Suprapubic skin (tissue), 4 donors: ENCODE data around the gene NEUROD4. TPM values are rescaled to one million over a fixed set of nuclear protein-coding genes. Genes with fewer than 3 reads are reported as not detected.

Source experiments
- DNase-seq, 2 donors: peaks; one replicate each; pipeline ENCODE4 v3.0.0-alpha.2; 2019; ENCODE audit warnings: low spot score in 2 of 2
- H3K27ac ChIP-seq: fragments of 200-600 bp; sonication (generic); one replicate; pipeline ENCODE4 v1.5.1; 2019
- H3K27me3 ChIP-seq: fragments of 200-600 bp; sonication (generic); one replicate; pipeline ENCODE4 v1.5.1; 2019
- H3K36me3 ChIP-seq: fragments of 200-600 bp; sonication (generic); one replicate; pipeline ENCODE4 v1.5.1; 2019
- H3K4me1 ChIP-seq: fragments of 200-600 bp; sonication (generic); one replicate; pipeline ENCODE4 v1.5.1; 2019
- H3K4me3 ChIP-seq: fragments of 200-600 bp; sonication (generic); one replicate; pipeline ENCODE4 v1.5.1; 2019; ENCODE audit warnings: mild to moderate bottlenecking
- H3K9me3 ChIP-seq: fragments of 200-600 bp; sonication (generic); one replicate; pipeline ENCODE4 v1.5.1; 2019
- CTCF ChIP-seq, 2 donors: fragments of 200-600 bp in 1 of 2; fragments of 450-650 bp in 1 of 2; sonication (generic) in 1 of 2; IDR thresholded peaks; one replicate each; pipeline ENCODE4 v1.5.1; 2016 to 2019; ENCODE audit warnings: antibody characterized with exemption in 2 of 2, mild to moderate bottlenecking in 1 of 2, moderate library complexity in 1 of 2
- EP300 ChIP-seq: sonication (generic); formaldehyde crosslinking; IDR thresholded peaks from one replicate; pipeline ENCODE4 v1.6.1; 2017; ENCODE audit warnings: antibody characterized with exemption
- POLR2A ChIP-seq, 2 donors: fragments of 450-650 bp; IDR thresholded peaks; one replicate each; pipeline ENCODE4 v1.6.1; 2017; ENCODE audit warnings: antibody characterized with exemption in 2 of 2, mild to moderate bottlenecking in 2 of 2, moderate library complexity in 2 of 2
- POLR2AphosphoS5 ChIP-seq, 3 donors: sonication (generic); formaldehyde crosslinking; IDR thresholded peaks; one replicate each; pipeline ENCODE4 v1.6.1; 2017; ENCODE audit warnings: antibody characterized with exemption in 3 of 3
- WGBS: methylation state at CpG from one replicate; pipeline ENCODE4 v1.1.5; 2018; 5-methylcytosine and 5-hydroxymethylcytosine counted together
- total RNA-seq, 4 donors: library from RNA; depleted of rRNA; stranded (reverse); fragments of >200 nt; gene quantifications; one replicate each; pipeline ENCODE4 v1.1.0, GENCODE V29; 2016

Gene NEUROD4
- total RNA-seq, 4 donors from 2014 or later: not detected

DNA sequence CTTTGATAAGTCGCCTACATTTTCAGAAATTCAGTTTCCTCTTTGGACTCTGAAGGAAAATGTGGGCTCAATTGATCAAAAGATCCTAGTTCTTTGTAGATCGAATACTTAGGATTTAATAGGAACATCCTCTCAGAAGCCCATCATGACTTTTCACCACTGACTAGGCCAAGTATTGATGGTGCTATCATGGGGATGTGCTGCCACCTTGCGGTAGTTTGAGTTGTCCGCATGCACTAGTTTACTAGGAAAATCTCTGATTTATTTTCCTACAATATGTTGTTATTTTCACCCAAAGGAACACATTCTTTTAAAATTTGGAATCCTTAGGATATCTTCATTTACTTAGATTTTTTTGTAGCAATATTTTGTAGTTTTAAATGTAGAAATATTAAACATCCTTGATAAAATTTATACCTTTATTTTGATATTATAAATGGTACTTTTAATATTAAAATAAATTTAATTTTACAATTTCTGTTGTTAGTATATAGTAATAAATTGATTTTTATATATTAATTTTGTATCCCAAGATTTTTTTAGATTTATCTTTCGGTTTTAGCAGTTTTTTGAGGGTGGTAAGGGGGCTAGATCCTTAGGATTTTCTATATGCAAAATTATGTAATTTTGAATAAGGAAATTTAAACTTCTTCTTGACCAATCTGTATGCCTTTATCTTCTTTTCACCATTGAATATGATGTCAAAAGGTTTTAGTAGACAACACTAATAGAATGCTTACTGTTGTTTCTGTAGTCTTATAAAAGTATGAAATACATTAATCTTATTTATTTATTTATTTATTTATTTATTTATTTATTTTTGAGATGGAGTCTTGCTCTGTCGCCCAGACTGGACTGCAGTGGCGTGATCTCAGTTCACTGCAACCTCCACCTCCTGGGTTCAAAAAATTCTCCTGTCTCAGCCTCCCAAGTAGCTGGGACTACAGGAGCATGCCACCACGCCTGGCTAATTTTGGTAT is 53.6 kb downstream of the NEUROD4 start:
- Histone ChIP-seq H3K9me3 (no peaks in the 10 kb centered on the region), H3K36me3 (no peaks in the 10 kb centered on the region), H3K4me1 (no peaks in the 10 kb centered on the region), H3K27me3 (peaks cover 22% of the 10 kb centered on the region), H3K27ac (no peak overlapping the region), H3K4me3 (no peak overlapping the region)
- DNase-seq: peak in 1 of 2 donors; percentile 81
- WGBS: 43% methylated on average over 8 of the region's 8 CpGs
- TF ChIP-seq CTCF (IDR thresholded peaks at IDR 0.05): peak; percentile 60 to 79
- TF ChIP-seq POLR2A (IDR thresholded peaks at IDR 0.05): no peak

GRCh38 chr12:55074806-55075205 is 55.0 kb downstream of the NEUROD4 start:
- WGBS: 46% methylated on average over 3 of the region's 3 CpGs
- no peak for DNase-seq
- H3K27ac ChIP-seq: no peak overlapping the region

More at GRCh38 chr12:55074806-55075205, 55.0 kb downstream of the NEUROD4 start:
- Histone ChIP-seq H3K4me3 (no peak overlapping the region), H3K27me3 (peaks cover 22% of the 10 kb centered on the region), H3K4me1 (no peaks in the 10 kb centered on the region), H3K9me3 (peaks cover 4% of the 10 kb centered on the region), H3K36me3 (no peaks in the 10 kb centered on the region)
- TF ChIP-seq EP300 (no peak), CTCF (IDR thresholded peaks at IDR 0.05) (no peak), POLR2AphosphoS5 (IDR thresholded peaks at IDR 0.05) (no peak), POLR2A (IDR thresholded peaks at IDR 0.05) (no peak)

Other genes with a start within 250 kb of the NEUROD4 start
- gene MUCL1, start 165.5 kb upstream of the NEUROD4 start, total RNA-seq: 1,000 to 10,000 TPM in 3 of 4 donors, 100 to 1,000 TPM in 1; 218 to 1,530 (median 1,210) TPM
- 1 to 10 TPM in 1 of 4 donors, under 1 TPM in 1, not detected in 2; 0.80 to 3.1 TPM for gene TESPA1, start 35.2 kb upstream of the NEUROD4 start, total RNA-seq
- gene OR9K2, start 106.4 kb downstream of the NEUROD4 start, total RNA-seq: not detected
- gene OR10A7, start 201.1 kb downstream of the NEUROD4 start, total RNA-seq: not detected
- not detected for gene OR6C74, start 224.6 kb downstream of the NEUROD4 start, total RNA-seq